ENCODE data around the gene FES.

Gene FES

GRCh38 chr15:90895571-90896117 lies 11.3 kb downstream of the FES start:
- TF ChIP-seq SIN3A (IDR thresholded peaks at IDR 0.05; ENCODE audit: borderline replicate concordance, insufficient read depth, low read length) (no peak), POLR2AphosphoS5 (IDR thresholded peaks at IDR 0.05; ENCODE audit: low read depth, low read length) (no peak), REST (IDR thresholded peaks at IDR 0.05; ENCODE audit: insufficient read depth in 1 of 2, low read depth in 2 of 2, low read length in 2 of 2) (no peak), FOXP2 (optimal IDR thresholded peaks at IDR 0.05; ENCODE audit: borderline replicate concordance, extremely low read depth, extremely low read length, insufficient read depth) (peak; percentile 97)

GRCh38 chr15:90901175-90902039 lies 17.1 kb downstream of the FES start:
- TF ChIP-seq TAF1 (IDR thresholded peaks at IDR 0.05; ENCODE audit: borderline replicate concordance, insufficient read depth, low read length) (no peak), POLR2AphosphoS5 (IDR thresholded peaks at IDR 0.05; ENCODE audit: low read depth, low read length) (no peak), SIN3A (IDR thresholded peaks at IDR 0.05; ENCODE audit: borderline replicate concordance, insufficient read depth, low read length) (no peak), FOXP2 (optimal IDR thresholded peaks at IDR 0.05; ENCODE audit: borderline replicate concordance, extremely low read depth, extremely low read length, insufficient read depth) (no peak), REST (IDR thresholded peaks at IDR 0.05; ENCODE audit: insufficient read depth in 1 of 2, low read depth in 2 of 2, low read length in 2 of 2) (no peak)

GRCh38 chr15:90902040-90902839 lies 17.9 kb downstream of the FES start:
- TF ChIP-seq POLR2AphosphoS5 (IDR thresholded peaks at IDR 0.05; ENCODE audit: low read depth, low read length) (peak; percentile 46; the same call in 1 of the 2 replicates), FOXP2 (optimal IDR thresholded peaks at IDR 0.05; ENCODE audit: borderline replicate concordance, extremely low read depth, extremely low read length, insufficient read depth) (no peak)

GRCh38 chr15:90902840-90903732 lies 18.8 kb downstream of the FES start, which contains the start of gene MAN2A2:
TSS of gene MAN2A2 (plus strand) at chr15:90903302. CDS start at chr15:90904208, 906 bp downstream.
- TF ChIP-seq FOXP2 (optimal IDR thresholded peaks at IDR 0.05; ENCODE audit: borderline replicate concordance, extremely low read depth, extremely low read length, insufficient read depth) (no peak), SIN3A (IDR thresholded peaks at IDR 0.05; ENCODE audit: borderline replicate concordance, insufficient read depth, low read length) (no peak; the same call in 1 of the 2 replicates), REST (IDR thresholded peaks at IDR 0.05; ENCODE audit: insufficient read depth in 1 of 2, low read depth in 2 of 2, low read length in 2 of 2) (no peak), TAF1 (IDR thresholded peaks at IDR 0.05; ENCODE audit: borderline replicate concordance, insufficient read depth, low read length) (no peak), POLR2AphosphoS5 (IDR thresholded peaks at IDR 0.05; ENCODE audit: low read depth, low read length) (peak; percentile 22; the same call in 1 of the 2 replicates)
